GM13977 (cell line): ENCODE measurements around the gene ALPL.

Experiments used
- DNase-seq: peaks from one replicate; pipeline ENCODE4 v3.0.0; 2012; ENCODE audit warnings: low spot score
- CTCF ChIP-seq: IDR thresholded peaks from 2 replicates; pipeline ENCODE4 v1.5.1; 2012; ENCODE audit warnings: mild to moderate bottlenecking, control low read depth; ENCODE audit not compliant: insufficient read depth; ENCODE audit errors: extremely low read depth, missing control alignments
- in situ Hi-C: fragments of 300-500 bp; cut with MboI; formaldehyde crosslinking; loops from one replicate; pipeline ENCODE4 v1.12.0; 2022; ENCODE audit warnings: low sequenced_read_pairs, low pct_unique_long_range_greater_than_20kb, mixed read lengths, inconsistent platforms; ENCODE audit not compliant: unreplicated experiment

The ALPL gene

DNA sequence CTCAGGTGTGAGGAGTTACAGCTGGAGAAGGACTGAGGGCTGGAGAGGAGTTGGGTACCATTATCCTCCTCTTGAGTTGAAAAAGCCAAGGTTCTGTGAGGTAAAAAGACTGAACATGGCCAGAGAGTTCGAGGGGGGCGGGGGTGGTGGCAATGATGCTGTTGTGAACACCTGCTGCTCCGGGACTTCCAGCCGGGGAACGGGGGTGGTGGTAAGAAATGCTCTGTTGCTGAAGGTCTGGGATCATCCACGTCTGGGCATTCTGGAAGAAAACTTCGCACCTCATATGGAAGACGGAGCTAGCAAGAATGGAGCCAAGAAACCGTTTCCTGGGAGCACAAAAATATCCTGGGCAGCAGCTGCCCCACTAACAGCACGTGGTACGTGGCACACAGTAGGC, 20.1 kb upstream of the ALPL start:
- in situ Hi-C loops = no loop called here
- no peak for TF ChIP-seq CTCF
- DNase-seq = no peak

- no peak for DNase-seq
- in situ Hi-C loops = no loop called here
- peak; percentile 66 for TF ChIP-seq CTCF
Observed at GRCh38 chr1:21490774-21491487, 18.3 kb upstream of the ALPL start.

- TF ChIP-seq CTCF = no peak
- in situ Hi-C loops = no loop called here
- DNase-seq = no peak
Observed at GRCh38 chr1:21491488-21492355, 17.5 kb upstream of the ALPL start.

- DNase-seq = no peak
- in situ Hi-C loops = no loop called here
- no peak for TF ChIP-seq CTCF
Observed at GRCh38 chr1:21492356-21492625, 16.9 kb upstream of the ALPL start.

GRCh38 chr1:21494196-21494595, 15.0 kb upstream of the ALPL start:
- TF ChIP-seq CTCF = no peak
- no peak for DNase-seq
- in situ Hi-C loops = no loop called here

GRCh38 chr1:21495225-21495820, 13.9 kb upstream of the ALPL start:
- no peak for DNase-seq
- no peak for TF ChIP-seq CTCF
- in situ Hi-C loops = no loop called here
